Esophagus muscularis mucosa (tissue), 4 donors: Measurements from ENCODE around the gene EXOC6B. TPM values are rescaled to one million over a fixed set of nuclear protein-coding genes. Genes with fewer than 3 reads are reported as not detected.

ENCODE experiments used
- DNase-seq: peaks from one replicate; pipeline ENCODE4 v3.0.0-alpha.2; 2017; ENCODE audit errors: extremely low spot score
- H3K27ac ChIP-seq, 4 donors: fragments of 200-600 bp; sonication (generic); replicated peaks in 1 of 4; 1 replicate in 3 of 4; 2 replicates in 1 of 4; pipeline ENCODE4 v1.5.1; 2016 to 2019; ENCODE audit warnings: mild to moderate bottlenecking in 1 of 4
- H3K27me3 ChIP-seq, 4 donors: fragments of 200-600 bp; sonication (generic); one replicate each; pipeline versions ENCODE4 v1.5.1 to v1.6.0; 2016 to 2019
- H3K36me3 ChIP-seq, 4 donors: fragments of 200-600 bp; sonication (generic); one replicate each; pipeline ENCODE4 v1.5.1; 2016 to 2019
- H3K4me1 ChIP-seq, 4 donors: fragments of 200-600 bp; sonication (generic); one replicate each; pipeline ENCODE4 v1.5.1; 2016 to 2019
- H3K4me3 ChIP-seq, 4 donors: fragments of 200-600 bp; sonication (generic); 1 replicate in 2 of 4; 2 replicates in 2 of 4; pipeline ENCODE4 v1.5.1; 2016 to 2019; ENCODE audit warnings: mild to moderate bottlenecking in 4 of 4, moderate library complexity in 1 of 4
- H3K9me3 ChIP-seq, 4 donors: fragments of 200-600 bp; sonication (generic); 1 replicate in 3 of 4; 2 replicates in 1 of 4; pipeline ENCODE4 v1.5.1; 2016 to 2019
- EP300 ChIP-seq: sonication (generic); formaldehyde crosslinking; IDR thresholded peaks from one replicate; pipeline ENCODE4 v1.6.1; 2017; ENCODE audit warnings: antibody characterized with exemption
- POLR2A ChIP-seq: fragments of 450-650 bp; IDR thresholded peaks from one replicate; pipeline ENCODE4 v1.6.1; 2017; ENCODE audit warnings: antibody characterized with exemption, moderate library complexity, mild to moderate bottlenecking, low read depth
- POLR2AphosphoS5 ChIP-seq, 2 donors: sonication (generic); formaldehyde crosslinking; IDR thresholded peaks; one replicate each; pipeline ENCODE4 v1.6.1; 2017; ENCODE audit warnings: antibody characterized with exemption in 2 of 2
- WGBS: methylation state at CpG from one replicate; pipeline ENCODE4 v1.1.5; 2018; 5-methylcytosine and 5-hydroxymethylcytosine counted together
- intact Hi-C: fragments of 100-400 bp; cut with DNase I; formaldehyde crosslinking; loops from one replicate; pipeline ENCODE4 v1.15.1; 2023
- total RNA-seq, 4 donors: library from RNA; depleted of rRNA; stranded (reverse); fragments of >200 nt; gene quantifications; one replicate each; pipeline versions ENCODE4 v1.1.0 to v1.2.1, GENCODE V29; 2016
- TF ChIP-seq, protein P1 (sequence below), 3 experiments: fragments of 200-600 bp in 2 of 3; fragments of 450-650 bp in 1 of 3; sonication (generic) in 2 of 3; IDR thresholded peaks; one replicate each; pipeline ENCODE4 v1.5.1; 2017 to 2019; ENCODE audit warnings: antibody characterized with exemption in 3 of 3, mild to moderate bottlenecking in 2 of 3, moderate library complexity in 1 of 3

Gene EXOC6B
- total RNA-seq, 4 donors from 2014 or later, result 24.5 to 45.9 (median 37.4) TPM

DNA sequence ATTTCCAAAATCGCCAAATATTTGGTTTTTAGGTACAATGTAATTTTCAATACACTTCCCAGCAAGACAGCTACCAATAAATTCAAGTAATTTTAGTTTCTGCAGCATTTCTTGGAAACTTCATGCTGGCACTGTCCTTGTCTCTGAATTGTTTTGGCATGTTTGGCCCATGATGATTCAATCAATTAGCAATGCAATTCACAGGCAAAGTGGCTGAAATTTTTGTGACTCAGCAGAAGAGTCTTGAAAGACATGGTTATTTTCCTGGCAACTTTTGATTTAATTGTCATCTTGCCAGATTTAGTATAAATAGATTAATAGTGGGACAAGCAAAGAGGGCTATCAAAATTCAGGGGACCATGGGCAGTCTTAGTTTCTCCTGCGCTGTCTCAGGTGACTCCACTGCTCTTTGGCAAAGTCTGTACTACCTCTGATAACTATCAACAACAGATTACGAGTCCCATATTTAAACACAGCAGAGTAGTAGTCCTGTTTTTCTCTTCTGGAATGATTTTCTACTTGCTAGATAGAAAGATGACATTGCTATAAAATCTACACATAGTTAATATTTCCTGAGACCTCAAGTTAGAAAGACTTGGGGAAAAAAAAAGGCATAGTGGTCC lies 589.3 kb downstream of the EXOC6B start:
- Histone ChIP-seq H3K36me3 (no peaks in the 10 kb centered on the region), H3K27me3 (no peaks in the 10 kb centered on the region), H3K4me3 (no peak overlapping the region), H3K4me1 (peaks cover 8 to 16% (median 10%) of the 10 kb centered on the region in 4 donors), H3K27ac (no peak overlapping the region), H3K9me3 (no peaks in the 10 kb centered on the region)
- TF ChIP-seq EP300, result no peak
- TF ChIP-seq POLR2A, result no peak
- no peak for TF ChIP-seq POLR2AphosphoS5 (IDR thresholded peaks at IDR 0.05)
- TF ChIP-seq, protein P1, sequence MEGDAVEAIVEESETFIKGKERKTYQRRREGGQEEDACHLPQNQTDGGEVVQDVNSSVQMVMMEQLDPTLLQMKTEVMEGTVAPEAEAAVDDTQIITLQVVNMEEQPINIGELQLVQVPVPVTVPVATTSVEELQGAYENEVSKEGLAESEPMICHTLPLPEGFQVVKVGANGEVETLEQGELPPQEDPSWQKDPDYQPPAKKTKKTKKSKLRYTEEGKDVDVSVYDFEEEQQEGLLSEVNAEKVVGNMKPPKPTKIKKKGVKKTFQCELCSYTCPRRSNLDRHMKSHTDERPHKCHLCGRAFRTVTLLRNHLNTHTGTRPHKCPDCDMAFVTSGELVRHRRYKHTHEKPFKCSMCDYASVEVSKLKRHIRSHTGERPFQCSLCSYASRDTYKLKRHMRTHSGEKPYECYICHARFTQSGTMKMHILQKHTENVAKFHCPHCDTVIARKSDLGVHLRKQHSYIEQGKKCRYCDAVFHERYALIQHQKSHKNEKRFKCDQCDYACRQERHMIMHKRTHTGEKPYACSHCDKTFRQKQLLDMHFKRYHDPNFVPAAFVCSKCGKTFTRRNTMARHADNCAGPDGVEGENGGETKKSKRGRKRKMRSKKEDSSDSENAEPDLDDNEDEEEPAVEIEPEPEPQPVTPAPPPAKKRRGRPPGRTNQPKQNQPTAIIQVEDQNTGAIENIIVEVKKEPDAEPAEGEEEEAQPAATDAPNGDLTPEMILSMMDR (IDR thresholded peaks at IDR 0.05), result no peak
- 84% methylated on average over 3 of the region's 3 CpGs for WGBS
- no peak for DNase-seq
- intact Hi-C loops, result no loop called here

DNA sequence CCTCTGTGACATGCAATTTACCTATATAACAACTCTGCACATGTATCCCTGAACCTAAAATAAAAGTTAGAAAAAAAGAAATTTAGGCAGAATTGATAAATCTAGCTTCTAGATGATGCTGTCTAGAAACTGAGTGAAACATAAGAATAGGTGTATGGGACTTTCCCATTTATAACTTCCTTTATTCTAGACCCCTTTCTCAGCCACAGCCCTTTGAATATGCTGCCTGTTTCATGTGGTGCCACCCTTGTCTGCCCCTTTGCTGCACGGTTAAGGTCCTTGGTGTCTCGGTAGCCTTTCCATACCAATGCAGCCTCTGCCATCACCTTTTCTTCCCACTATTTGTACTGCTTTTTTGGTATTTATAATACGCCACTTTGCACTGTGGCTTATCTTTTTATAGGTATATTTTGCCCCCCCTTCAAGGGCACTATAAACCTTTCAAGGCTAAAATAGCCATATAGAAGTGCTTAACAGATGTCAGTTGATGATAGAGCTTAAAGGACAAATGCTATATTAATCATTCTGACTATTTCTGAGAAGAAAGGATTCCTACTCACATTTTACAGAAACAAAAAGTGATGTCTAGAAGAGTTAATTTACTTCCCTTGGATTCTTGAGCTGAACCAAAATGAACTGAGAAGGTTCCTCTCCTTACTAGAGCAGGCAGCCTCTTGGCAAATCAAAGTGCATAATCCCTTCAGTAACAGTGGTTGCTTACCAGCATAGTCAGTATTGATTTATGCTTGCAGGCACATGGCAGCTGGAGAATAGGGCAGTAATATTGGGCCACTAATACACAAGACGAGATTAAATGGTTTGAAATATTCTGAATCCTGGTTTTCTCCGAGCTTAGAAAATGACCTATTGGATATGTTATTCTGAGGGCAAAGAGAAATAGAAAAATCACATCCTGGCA lies 590.1 kb downstream of the EXOC6B start:
- WGBS, result 86% methylated on average over 5 of the region's 5 CpGs
- Histone ChIP-seq H3K4me3 (no peak overlapping the region), H3K27ac (no peak overlapping the region), H3K36me3 (no peaks in the 10 kb centered on the region), H3K4me1 (peaks cover 8 to 16% (median 10%) of the 10 kb centered on the region in 4 donors), H3K9me3 (no peaks in the 10 kb centered on the region), H3K27me3 (no peaks in the 10 kb centered on the region)
- no peak for DNase-seq
- intact Hi-C loops, result no loop called here
- TF ChIP-seq POLR2AphosphoS5 (IDR thresholded peaks at IDR 0.05) (no peak), EP300 (no peak), POLR2A (no peak)
- TF ChIP-seq, protein P1 (IDR thresholded peaks at IDR 0.05), result no peak

DNA sequence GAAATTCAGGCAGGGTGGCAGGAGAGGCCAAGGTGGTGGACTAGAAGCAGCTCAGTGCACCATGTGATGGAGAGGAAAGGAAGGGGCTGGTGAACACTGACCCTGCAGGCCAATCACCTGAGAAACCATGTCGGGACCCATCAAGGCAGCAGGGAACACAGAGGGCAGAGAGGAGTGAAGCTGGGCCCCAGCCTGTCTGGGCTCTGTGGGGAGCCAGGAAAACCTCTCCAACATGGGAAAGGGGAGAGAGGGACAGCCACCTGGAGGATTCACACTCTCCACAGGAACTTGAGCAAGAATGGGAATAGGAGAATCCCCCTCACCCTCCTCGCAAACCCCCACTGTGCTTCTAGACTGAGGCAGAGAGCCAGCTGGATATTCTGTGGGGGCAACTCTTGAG lies 592.6 kb downstream of the EXOC6B start:
- TF ChIP-seq EP300, result no peak
- no peak for TF ChIP-seq POLR2AphosphoS5 (IDR thresholded peaks at IDR 0.05)
- TF ChIP-seq POLR2A, result no peak
- TF ChIP-seq, protein P1 (IDR thresholded peaks at IDR 0.05), result no peak
- 64% methylated on average over 1 of the region's 2 CpGs for WGBS
- H3K4me1 ChIP-seq, result peaks cover 8 to 16% (median 10%) of the 10 kb centered on the region in 4 donors
- H3K36me3 ChIP-seq, result no peaks in the 10 kb centered on the region
- intact Hi-C loops, result no loop called here
- H3K27ac ChIP-seq, result no peak overlapping the region
- H3K27me3 ChIP-seq, result no peaks in the 10 kb centered on the region
- no peak overlapping the region for H3K4me3 ChIP-seq
- H3K9me3 ChIP-seq, result no peaks in the 10 kb centered on the region
- no peak for DNase-seq

DNA sequence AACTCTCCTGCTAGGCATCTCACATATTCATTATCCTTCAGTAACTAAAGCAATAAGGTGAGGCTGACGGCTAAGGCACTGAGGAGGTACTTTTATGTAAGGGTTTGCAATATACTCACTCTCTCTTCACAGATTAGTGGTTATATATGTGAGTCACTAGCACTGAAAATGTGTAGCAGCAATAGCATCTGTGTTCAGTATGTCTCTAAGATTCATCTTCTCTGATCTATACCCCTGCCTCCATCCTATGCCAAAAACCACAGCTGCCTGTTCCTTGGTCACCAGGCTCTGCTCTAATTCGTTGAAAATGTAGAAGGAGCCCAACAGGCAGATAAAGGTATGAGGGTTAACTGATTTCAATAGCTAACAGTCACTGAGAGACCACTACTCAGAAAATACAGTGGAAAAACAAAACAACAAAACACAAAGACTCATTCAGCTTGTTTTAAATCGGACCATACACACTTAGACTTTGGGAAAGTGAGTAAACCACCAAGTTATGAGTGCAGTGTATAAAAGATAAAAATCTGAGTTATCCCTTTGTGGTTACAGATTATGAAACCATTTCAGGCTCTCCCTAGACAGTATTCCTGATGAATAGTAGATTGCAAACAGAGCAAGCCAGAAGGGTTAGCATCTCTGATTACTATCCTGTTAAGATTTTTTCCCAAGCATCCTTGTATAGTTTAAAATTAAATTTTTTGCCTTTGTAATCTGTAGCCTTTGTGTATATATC lies 602.8 kb downstream of the EXOC6B start:
- H3K4me3 ChIP-seq, result no peak overlapping the region
- 76% methylated on average over 3 of the region's 3 CpGs for WGBS
- no peaks in the 10 kb centered on the region for H3K36me3 ChIP-seq
- H3K9me3 ChIP-seq, result no peaks in the 10 kb centered on the region
- intact Hi-C loops, result no loop called here
- no peaks in the 10 kb centered on the region for H3K27me3 ChIP-seq
- no peak overlapping the region for H3K27ac ChIP-seq
- H3K4me1 ChIP-seq, result no peaks in the 10 kb centered on the region
- DNase-seq, result no peak
- TF ChIP-seq, protein P1 (IDR thresholded peaks at IDR 0.05), result no peak
- TF ChIP-seq POLR2A, result no peak
- TF ChIP-seq EP300, result no peak
- TF ChIP-seq POLR2AphosphoS5 (IDR thresholded peaks at IDR 0.05), result no peak
